Inflammatory macrophage (primary cell): Measurements from ENCODE around the gene POLR2E.
A peak's percentile ranks its signal among the peaks of the same experiment; 100 is the strongest.
"Not testable (repeated sequence)": the region's sequence is repeated elsewhere in the genome, so short reads cannot be mapped to it uniquely, and the experiment has no call there.

Experiments
- DNase-seq, 2 donors: peaks; one replicate each; pipeline ENCODE4 v3.0.0-alpha.2; 2020 to 2022
- total RNA-seq, 18 experiments: gene quantifications; one replicate each; lab custom pipeline; 2026; ENCODE audit warnings: mixed read lengths in 6 of 18, inconsistent platforms in 2 of 18; lab: John Stamatoyannopoulos, UW

POLR2E gene
- 31.9 to 101 (median 59.3) reads per million in 18 experiments for total RNA-seq

GRCh38 chr19:1094978-1095701 lies at the start of gene POLR2E:
Gene POLR2E (minus strand): TSS chr19:1095375. CDS start chr19:1095315, 60 bp downstream.
- peak; percentile 99 for DNase-seq

- DNase-seq, result no peak
Measured at GRCh38 chr19:1144741-1145140, 49.6 kb upstream of the POLR2E start.

GRCh38 chr19:1143828-1144399 lies 48.7 kb upstream of the POLR2E start:
- peak in 1 of 2 donors; percentile 37 for DNase-seq

- DNase-seq, result no peak
Measured at GRCh38 chr19:1141944-1142343, 46.8 kb upstream of the POLR2E start.

- DNase-seq, result no peak
Measured at GRCh38 chr19:1140272-1141027, 45.3 kb upstream of the POLR2E start.

- DNase-seq, result no peak
Measured at GRCh38 chr19:1139126-1139525, 44.0 kb upstream of the POLR2E start.

GRCh38 chr19:1138121-1138520 lies 42.9 kb upstream of the POLR2E start:
- DNase-seq, result no peak

GRCh38 chr19:1136621-1137317 lies 41.6 kb upstream of the POLR2E start:
- no peak for DNase-seq

- no peak for DNase-seq
Measured at GRCh38 chr19:1136201-1136600, 41.0 kb upstream of the POLR2E start.

- no peak for DNase-seq
Measured at GRCh38 chr19:1135454-1135853, 40.3 kb upstream of the POLR2E start.

- DNase-seq, result no peak
Measured at GRCh38 chr19:1134431-1134830, 39.3 kb upstream of the POLR2E start.

GRCh38 chr19:1133471-1133929 lies 38.3 kb upstream of the POLR2E start:
- peak in 1 of 2 donors; percentile 21 for DNase-seq

- no peak for DNase-seq
Measured at GRCh38 chr19:1132552-1133383, 37.6 kb upstream of the POLR2E start.

GRCh38 chr19:1131718-1132551 lies 36.8 kb upstream of the POLR2E start:
- peak; percentile 92 to 95 for DNase-seq

GRCh38 chr19:1130771-1131717 lies 35.9 kb upstream of the POLR2E start:
- DNase-seq, result no peak

- DNase-seq, result no peak
Measured at GRCh38 chr19:1129535-1129934, 34.4 kb upstream of the POLR2E start.

GRCh38 chr19:1129084-1129483 lies 33.9 kb upstream of the POLR2E start:
- DNase-seq, result not testable (repeated sequence)

- no peak for DNase-seq
Measured at GRCh38 chr19:1128106-1128505, 32.9 kb upstream of the POLR2E start.

- DNase-seq, result no peak
Measured at GRCh38 chr19:1126984-1127760, 32.0 kb upstream of the POLR2E start.
